Sigmoid colon (tissue), 4 donors: ENCODE results near the gene PSG6.
"Not testable (repeated sequence)": the region's sequence is repeated elsewhere in the genome, so short reads cannot be mapped to it uniquely, and the experiment has no call there.

ENCODE experiments used
- POLR2AphosphoS5 ChIP-seq, 4 donors: sonication (generic); formaldehyde crosslinking; IDR thresholded peaks; one replicate each; pipeline ENCODE4 v1.6.1; 2017; ENCODE audit warnings: antibody characterized with exemption in 4 of 4
- TF ChIP-seq, protein P1 (sequence below), 4 experiments: fragments of 450-650 bp in 3 of 4; fragments of 200-600 bp in 1 of 4; IDR thresholded peaks; one replicate each; pipeline ENCODE4 v1.5.1; 2016 to 2019; ENCODE audit warnings: antibody characterized with exemption in 4 of 4, mild to moderate bottlenecking in 3 of 4, moderate library complexity in 2 of 4

DNA sequence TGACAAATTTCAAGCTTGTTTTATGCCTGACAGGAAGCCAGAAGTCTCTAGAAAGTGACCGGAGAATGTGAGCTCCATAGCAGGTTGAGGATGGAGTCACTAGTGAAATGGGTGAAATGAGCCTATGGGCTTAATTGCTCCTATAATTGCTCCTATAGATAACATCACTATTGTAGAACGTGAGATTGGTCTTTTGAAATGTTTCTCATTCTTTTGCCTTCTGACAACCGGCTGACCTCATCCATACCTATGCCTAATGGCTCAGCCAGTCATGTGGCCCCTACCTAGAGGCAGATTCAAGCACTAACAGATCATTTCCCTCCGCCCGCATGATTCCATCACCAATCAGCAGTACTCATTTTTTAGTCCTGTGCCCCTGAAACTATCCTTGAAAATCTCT, 4.2 kb downstream of the PSG6 start:
- TF ChIP-seq, protein P1, sequence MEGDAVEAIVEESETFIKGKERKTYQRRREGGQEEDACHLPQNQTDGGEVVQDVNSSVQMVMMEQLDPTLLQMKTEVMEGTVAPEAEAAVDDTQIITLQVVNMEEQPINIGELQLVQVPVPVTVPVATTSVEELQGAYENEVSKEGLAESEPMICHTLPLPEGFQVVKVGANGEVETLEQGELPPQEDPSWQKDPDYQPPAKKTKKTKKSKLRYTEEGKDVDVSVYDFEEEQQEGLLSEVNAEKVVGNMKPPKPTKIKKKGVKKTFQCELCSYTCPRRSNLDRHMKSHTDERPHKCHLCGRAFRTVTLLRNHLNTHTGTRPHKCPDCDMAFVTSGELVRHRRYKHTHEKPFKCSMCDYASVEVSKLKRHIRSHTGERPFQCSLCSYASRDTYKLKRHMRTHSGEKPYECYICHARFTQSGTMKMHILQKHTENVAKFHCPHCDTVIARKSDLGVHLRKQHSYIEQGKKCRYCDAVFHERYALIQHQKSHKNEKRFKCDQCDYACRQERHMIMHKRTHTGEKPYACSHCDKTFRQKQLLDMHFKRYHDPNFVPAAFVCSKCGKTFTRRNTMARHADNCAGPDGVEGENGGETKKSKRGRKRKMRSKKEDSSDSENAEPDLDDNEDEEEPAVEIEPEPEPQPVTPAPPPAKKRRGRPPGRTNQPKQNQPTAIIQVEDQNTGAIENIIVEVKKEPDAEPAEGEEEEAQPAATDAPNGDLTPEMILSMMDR (IDR thresholded peaks at IDR 0.05), result not testable (repeated sequence)
- TF ChIP-seq POLR2AphosphoS5 (IDR thresholded peaks at IDR 0.05), result not testable (repeated sequence)
